H9 (cell line): ENCODE data around the gene OSTC. TPM values are rescaled to one million over a fixed set of nuclear protein-coding genes. Genes with fewer than 3 reads are reported as not detected.

Experiments
- DNase-seq: peaks from one replicate; pipeline ENCODE4 v3.0.0-alpha.2; 2017
- H2AFZ ChIP-seq: one replicate; pipeline ENCODE4 v1.6.1; 2013; ENCODE audit warnings: mild to moderate bottlenecking, low read length, control low read depth, moderate library complexity
- H2AK5ac ChIP-seq: 2 replicates; pipeline ENCODE4 v1.6.1; 2013; ENCODE audit warnings: low read length, control low read depth, mixed read lengths; ENCODE audit not compliant: insufficient read length
- H2BK120ac ChIP-seq: one replicate; pipeline ENCODE4 v1.6.1; 2013; ENCODE audit warnings: low read depth, mild to moderate bottlenecking, low read length, control low read depth, inconsistent platforms; ENCODE audit not compliant: poor library complexity, severe bottlenecking
- H2BK12ac ChIP-seq: 2 replicates; pipeline ENCODE4 v1.6.1; 2013; ENCODE audit warnings: low read length, control low read depth, mixed read lengths, low read depth; ENCODE audit not compliant: insufficient read length
- H2BK15ac ChIP-seq: 2 replicates; pipeline ENCODE4 v1.6.1; 2013; ENCODE audit warnings: low read depth, low read length, control low read depth
- H2BK20ac ChIP-seq: one replicate; pipeline ENCODE4 v1.6.1; 2013; ENCODE audit warnings: low read depth, mild to moderate bottlenecking, low read length, control low read depth, inconsistent platforms; ENCODE audit not compliant: poor library complexity, severe bottlenecking
- H2BK5ac ChIP-seq: 2 replicates; pipeline ENCODE4 v1.6.1; 2013; ENCODE audit warnings: low read length, control low read depth, mixed read lengths; ENCODE audit not compliant: insufficient read length
- H3K14ac ChIP-seq: 2 replicates; pipeline ENCODE4 v1.6.1; 2013; ENCODE audit warnings: low read length, control low read depth; ENCODE audit not compliant: insufficient read depth
- H3K18ac ChIP-seq: 2 replicates; pipeline ENCODE4 v1.6.1; 2013; ENCODE audit warnings: low read depth, mild to moderate bottlenecking, mixed read lengths, low read length, control low read depth; ENCODE audit not compliant: insufficient read length
- H3K23ac ChIP-seq: 2 replicates; pipeline ENCODE4 v1.6.1; 2013; ENCODE audit warnings: low read length, control low read depth, mixed read lengths, low read depth; ENCODE audit not compliant: insufficient read length
- H3K23me2 ChIP-seq: 2 replicates; pipeline ENCODE4 v1.6.1; 2013; ENCODE audit warnings: low read depth, mild to moderate bottlenecking, mixed read lengths, low read length, control low read depth; ENCODE audit not compliant: insufficient read length, poor library complexity, severe bottlenecking
- H3K27ac ChIP-seq: 2 replicates; pipeline ENCODE4 v1.5.1; 2013; ENCODE audit warnings: low read length, control low read depth, mixed read lengths, low read depth; ENCODE audit not compliant: insufficient read length
- H3K27me3 ChIP-seq: 2 replicates; pipeline ENCODE4 v1.6.1; 2013; ENCODE audit warnings: low read length, control low read depth, inconsistent platforms; ENCODE audit not compliant: insufficient read depth
- H3K4ac ChIP-seq: 2 replicates; pipeline ENCODE4 v1.6.1; 2013; ENCODE audit warnings: low read depth, mild to moderate bottlenecking, control low read depth, inconsistent platforms, low read length, moderate library complexity
- H3K4me1 ChIP-seq: 2 replicates; pipeline ENCODE4 v1.6.1; 2013; ENCODE audit warnings: low read length, control low read depth, inconsistent platforms; ENCODE audit not compliant: insufficient read depth
- H3K4me2 ChIP-seq: 2 replicates; pipeline ENCODE4 v1.6.1; 2013; ENCODE audit warnings: low read length, control low read depth, mixed read lengths; ENCODE audit not compliant: insufficient read length, insufficient read depth
- H3K56ac ChIP-seq: 2 replicates; pipeline ENCODE4 v1.6.1; 2013; ENCODE audit warnings: low read depth, mild to moderate bottlenecking, mixed read lengths, low read length, control low read depth; ENCODE audit not compliant: insufficient read length
- H3K79me1 ChIP-seq: 2 replicates; pipeline ENCODE4 v1.6.1; 2013; ENCODE audit warnings: low read depth, mild to moderate bottlenecking, moderate library complexity, low read length, control low read depth, inconsistent platforms; ENCODE audit not compliant: insufficient read depth, poor library complexity, severe bottlenecking
- H3K79me2 ChIP-seq: 2 replicates; pipeline ENCODE4 v1.6.1; 2013; ENCODE audit warnings: low read length, control low read depth, inconsistent platforms; ENCODE audit not compliant: insufficient read depth
- H3K9ac ChIP-seq: 2 replicates; pipeline ENCODE4 v1.6.1; 2013; ENCODE audit warnings: low read length, control low read depth, mixed read lengths; ENCODE audit not compliant: insufficient read length; ENCODE audit errors: extremely low read depth
- H3K9me3 ChIP-seq: one replicate; pipeline ENCODE4 v1.6.1; 2013; ENCODE audit warnings: low read depth, low read length, inconsistent platforms; ENCODE audit not compliant: control insufficient read depth
- H3T11ph ChIP-seq: one replicate; pipeline ENCODE4 v1.6.1; 2013; ENCODE audit warnings: mild to moderate bottlenecking, low read length, control low read depth, inconsistent platforms
- H4K20me1 ChIP-seq: one replicate; pipeline ENCODE4 v1.6.1; 2013; ENCODE audit not compliant: control insufficient read depth, insufficient read length, insufficient read depth
- H4K5ac ChIP-seq: 2 replicates; pipeline ENCODE4 v1.6.1; 2013; ENCODE audit warnings: low read depth, mild to moderate bottlenecking, mixed read lengths, low read length, control low read depth; ENCODE audit not compliant: insufficient read length
- H4K8ac ChIP-seq: replicated peaks from 2 replicates; pipeline ENCODE4 v1.6.1; 2013; ENCODE audit warnings: low read length, control low read depth, mixed read lengths, low read depth; ENCODE audit not compliant: insufficient read length
- H4K91ac ChIP-seq: 2 replicates; pipeline ENCODE4 v1.6.1; 2013; ENCODE audit warnings: low read depth, mild to moderate bottlenecking, moderate library complexity, mixed read lengths, low read length, control low read depth; ENCODE audit not compliant: insufficient read length
- H3K27ac Mint-ChIP-seq, 3 experiments: 2 replicates in 2 of 3; 3 replicates in 1 of 3; pipeline ENCODE4 v1.8.0; 2020 to 2021; ENCODE audit warnings: mixed read lengths in 3 of 3, mild to moderate bottlenecking in 1 of 3, moderate library complexity in 1 of 3
- H3K27me3 Mint-ChIP-seq: 2 replicates; pipeline ENCODE4 v1.8.0; 2021; ENCODE audit warnings: low read depth, mild to moderate bottlenecking, moderate library complexity, mixed read lengths
- H3K36me3 Mint-ChIP-seq, 3 experiments: 2 replicates in 2 of 3; 3 replicates in 1 of 3; pipeline ENCODE4 v1.8.0; 2020 to 2021; ENCODE audit warnings: low read depth in 3 of 3, mixed read lengths in 3 of 3; ENCODE audit not compliant: insufficient read depth in 1 of 3
- H3K4me1 Mint-ChIP-seq, 2 experiments: 2 replicates each; pipeline ENCODE4 v1.8.0; 2020; ENCODE audit warnings: mixed read lengths in 2 of 2
- H3K4me3 Mint-ChIP-seq, 2 experiments: 2 replicates in 1 of 2; 3 replicates in 1 of 2; pipeline ENCODE4 v1.8.0; 2020 to 2021; ENCODE audit warnings: mild to moderate bottlenecking in 2 of 2, mixed read lengths in 2 of 2, moderate library complexity in 1 of 2
- H3K9me3 Mint-ChIP-seq, 2 experiments: 2 replicates in 1 of 2; 3 replicates in 1 of 2; pipeline ENCODE4 v1.8.0; 2020; ENCODE audit warnings: mild to moderate bottlenecking in 2 of 2, mixed read lengths in 2 of 2, moderate library complexity in 1 of 2
- CTCF ChIP-seq: fragments of 200-600 bp; sonication (generic); conservative IDR thresholded peaks from 3 replicates; pipeline ENCODE4 v1.8.0; 2021; ENCODE audit warnings: antibody characterized with exemption, mild to moderate bottlenecking
- WGBS: extraction: QIAGEN DNeasy Blood & Tissue Kit; methylation state at CpG from one replicate; pipeline ENCODE4 v1.1.7; 2013; ENCODE audit warnings: missing lambda C conversion rate, low lambda C conversion rate, mixed read lengths; ENCODE audit not compliant: insufficient read length; ENCODE audit errors: extremely low coverage; 5-methylcytosine and 5-hydroxymethylcytosine counted together
- total RNA-seq: library from RNA; stranded (reverse); gene quantifications from 2 replicates; pipeline ENCODE4 v1.2.1, GENCODE V29; 2021

Gene OSTC
- total RNA-seq, 1 experiment from 2014 or later: 130 TPM

GRCh38 chr4:108651014-108651791 lies 804 bp downstream of the OSTC start:
- peak overlapping the region; percentile 93 to 97 for H3K4me3 Mint-ChIP-seq
- Histone ChIP-seq H3K27ac (no peak overlapping the region), H2BK20ac (no peak overlapping the region), H3K27me3 (no peaks in the 10 kb centered on the region), H3K79me1 (no peaks in the 10 kb centered on the region), H4K5ac (no peak overlapping the region), H3K9me3 (no peaks in the 10 kb centered on the region), H4K20me1 (no peaks in the 10 kb centered on the region), H2BK5ac (no peak overlapping the region), H3K14ac (peak overlapping the region; percentile 95; the same call in 1 of the 2 replicates), H4K91ac (no peak overlapping the region), H3T11ph (no peak overlapping the region), H3K23ac (no peak overlapping the region), H4K8ac (no peak overlapping the region), H3K4ac (no peak overlapping the region), H3K23me2 (peaks cover 5% of the 10 kb centered on the region), H3K79me2 (peaks cover 27% of the 10 kb centered on the region; the same call in 1 of the 2 replicates), H2AFZ (no peak overlapping the region), H2BK15ac (no peak overlapping the region), H3K4me1 (no peaks in the 10 kb centered on the region), H2BK12ac (no peak overlapping the region), H3K18ac (peak overlapping the region; percentile 77), H2BK120ac (no peak overlapping the region), H3K4me2 (peak overlapping the region; percentile 93), H2AK5ac (no peak overlapping the region), H3K9ac (peak overlapping the region; percentile 97), H3K56ac (no peak overlapping the region)
- H3K27ac Mint-ChIP-seq: peak overlapping the region; percentile 41 to 98 (median 98); a peak in 6 of 7 replicates
- DNase-seq: no peak
- TF ChIP-seq CTCF: no peak
- no peaks in the 10 kb centered on the region for H3K9me3 Mint-ChIP-seq
- peaks cover 2 to 8% (median 6%) of the 10 kb centered on the region in 3 experiments; a peak in 4 of 7 replicates for H3K36me3 Mint-ChIP-seq
- H3K27me3 Mint-ChIP-seq: no peaks in the 10 kb centered on the region
- H3K4me1 Mint-ChIP-seq: peaks cover 3 to 10% of the 10 kb centered on the region in 2 experiments; a peak in 3 of 4 replicates
- WGBS: no CpG with 5 or more reads among the region's 9 CpGs
